ENCODE data around the gene RWDD1.
A peak's percentile ranks its signal among the peaks of the same experiment; 100 is the strongest.

Gene RWDD1, protein sequence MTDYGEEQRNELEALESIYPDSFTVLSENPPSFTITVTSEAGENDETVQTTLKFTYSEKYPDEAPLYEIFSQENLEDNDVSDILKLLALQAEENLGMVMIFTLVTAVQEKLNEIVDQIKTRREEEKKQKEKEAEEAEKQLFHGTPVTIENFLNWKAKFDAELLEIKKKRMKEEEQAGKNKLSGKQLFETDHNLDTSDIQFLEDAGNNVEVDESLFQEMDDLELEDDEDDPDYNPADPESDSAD

DNA sequence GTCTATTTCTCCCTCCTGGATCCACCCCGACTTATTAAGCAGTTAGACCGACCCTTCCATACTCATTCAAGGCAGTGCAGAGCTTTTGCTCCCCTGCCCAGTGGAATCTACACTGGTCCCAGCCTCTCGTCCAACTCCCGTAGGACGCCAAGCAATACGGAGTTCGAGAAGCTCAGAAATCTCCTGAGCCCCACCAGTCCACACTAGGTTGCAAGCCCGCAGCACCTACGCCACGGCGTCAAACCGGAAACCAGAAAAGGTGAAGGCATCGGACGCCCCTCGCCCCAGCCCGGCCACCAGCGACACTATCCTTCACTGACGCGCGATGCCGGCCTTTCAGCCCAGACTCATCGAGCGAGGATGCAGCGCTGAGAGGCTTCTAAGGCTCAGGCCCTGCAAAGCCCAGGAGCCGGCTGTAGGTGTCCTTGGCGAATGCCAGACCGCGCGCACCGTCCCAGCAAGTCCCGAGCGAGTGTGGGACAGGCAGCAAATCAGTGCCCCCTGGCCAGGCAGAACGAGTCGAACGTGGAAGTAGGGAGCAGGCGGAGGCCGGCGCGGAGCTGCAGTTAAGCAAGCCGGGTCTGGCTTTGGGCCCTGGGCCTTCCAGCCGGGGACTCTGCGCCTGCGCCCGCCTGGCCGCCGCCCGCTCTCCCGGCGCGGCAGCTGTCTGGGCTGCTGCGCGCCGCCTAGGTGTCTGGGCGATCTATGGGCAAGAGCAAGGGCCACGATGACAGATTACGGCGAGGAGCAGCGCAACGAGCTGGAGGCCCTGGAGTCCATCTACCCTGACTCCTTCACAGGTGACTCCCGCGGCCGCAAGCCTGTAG, at the start of gene RWDD1:
RWDD1 (plus strand) TSS at position 649 of the 827 bp plus-strand sequence; CDS start at position 728, 79 bp downstream.
- DNase-seq: peak; percentile 90

DNA sequence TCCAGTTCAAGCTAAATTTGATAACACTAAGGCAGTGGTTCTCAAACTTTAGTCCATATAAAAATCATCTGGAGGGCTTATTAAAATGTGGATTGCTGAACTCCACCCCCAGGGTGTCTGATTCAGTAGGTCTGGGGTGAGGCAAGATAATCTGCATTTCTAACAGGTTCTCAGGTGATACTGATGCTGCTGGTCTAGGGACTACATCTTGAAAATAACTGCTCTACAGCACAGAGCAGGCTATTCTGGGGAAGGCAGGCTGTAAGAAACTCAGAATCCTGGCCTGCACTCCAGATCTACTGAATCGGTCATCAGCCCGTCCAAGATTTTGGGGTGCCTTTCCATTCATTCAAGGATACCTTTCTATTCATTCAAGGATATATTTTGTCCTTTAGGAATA, 48.4 kb upstream of the RWDD1 start:
- DNase-seq: no peak

DNA sequence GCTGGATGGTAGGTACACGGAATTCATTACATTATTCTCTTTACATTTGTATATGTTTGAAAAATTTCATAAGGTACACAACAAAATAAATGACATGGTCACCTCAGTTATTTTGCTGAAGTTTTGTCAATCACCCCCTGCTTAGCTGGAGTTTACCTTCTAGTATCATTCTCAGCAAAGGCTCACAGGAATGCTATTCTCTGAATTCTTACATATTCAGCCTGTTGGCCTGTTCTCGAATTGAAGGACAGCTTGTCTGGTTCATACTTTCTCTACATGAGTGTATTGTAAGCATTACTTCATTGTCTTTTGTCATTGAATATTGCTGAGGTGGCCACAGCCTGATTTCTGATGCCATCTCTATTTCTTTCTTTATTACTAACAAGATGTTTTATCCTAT, 47.1 kb upstream of the RWDD1 start:
- no peak for DNase-seq

DNA sequence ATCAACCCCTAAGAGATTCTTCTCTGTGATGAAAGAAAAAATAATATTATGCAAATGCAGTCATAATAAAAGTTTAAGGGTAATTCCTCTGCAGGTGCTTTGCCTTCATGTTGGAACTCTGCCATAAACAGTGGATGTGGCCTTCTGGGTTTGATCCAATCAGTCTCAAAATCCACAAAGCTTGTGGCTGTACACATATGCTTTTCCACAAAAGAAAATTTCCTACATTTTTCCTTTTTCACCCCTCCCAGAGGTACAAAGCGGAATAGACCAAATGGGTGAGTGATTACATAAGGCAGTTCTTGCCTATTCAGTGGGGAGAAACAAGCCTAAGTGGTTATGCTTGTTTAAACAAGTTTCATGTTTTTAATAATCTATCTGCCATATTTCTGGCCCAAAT, 43.2 kb upstream of the RWDD1 start:
- DNase-seq: no peak

DNA sequence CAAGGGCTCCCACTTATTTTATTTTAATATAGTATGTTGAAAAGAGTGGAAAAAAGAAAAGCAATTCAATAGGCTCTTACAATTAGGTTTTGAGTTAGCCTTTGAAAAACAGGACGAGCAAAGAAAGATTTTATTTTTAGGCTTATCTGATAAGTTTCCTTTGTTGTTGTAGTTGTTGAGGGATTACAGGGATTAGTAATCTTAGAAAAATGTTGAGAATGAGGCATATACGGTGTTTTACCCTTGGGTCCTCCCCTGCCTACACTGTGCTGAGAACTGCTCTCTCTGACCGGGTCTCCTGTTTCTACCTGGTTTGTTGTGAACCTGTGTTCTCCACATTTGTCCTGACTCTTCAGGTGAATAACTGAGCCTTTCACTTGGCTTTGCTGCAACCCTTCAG, 42.5 kb upstream of the RWDD1 start:
- no peak for DNase-seq

DNA sequence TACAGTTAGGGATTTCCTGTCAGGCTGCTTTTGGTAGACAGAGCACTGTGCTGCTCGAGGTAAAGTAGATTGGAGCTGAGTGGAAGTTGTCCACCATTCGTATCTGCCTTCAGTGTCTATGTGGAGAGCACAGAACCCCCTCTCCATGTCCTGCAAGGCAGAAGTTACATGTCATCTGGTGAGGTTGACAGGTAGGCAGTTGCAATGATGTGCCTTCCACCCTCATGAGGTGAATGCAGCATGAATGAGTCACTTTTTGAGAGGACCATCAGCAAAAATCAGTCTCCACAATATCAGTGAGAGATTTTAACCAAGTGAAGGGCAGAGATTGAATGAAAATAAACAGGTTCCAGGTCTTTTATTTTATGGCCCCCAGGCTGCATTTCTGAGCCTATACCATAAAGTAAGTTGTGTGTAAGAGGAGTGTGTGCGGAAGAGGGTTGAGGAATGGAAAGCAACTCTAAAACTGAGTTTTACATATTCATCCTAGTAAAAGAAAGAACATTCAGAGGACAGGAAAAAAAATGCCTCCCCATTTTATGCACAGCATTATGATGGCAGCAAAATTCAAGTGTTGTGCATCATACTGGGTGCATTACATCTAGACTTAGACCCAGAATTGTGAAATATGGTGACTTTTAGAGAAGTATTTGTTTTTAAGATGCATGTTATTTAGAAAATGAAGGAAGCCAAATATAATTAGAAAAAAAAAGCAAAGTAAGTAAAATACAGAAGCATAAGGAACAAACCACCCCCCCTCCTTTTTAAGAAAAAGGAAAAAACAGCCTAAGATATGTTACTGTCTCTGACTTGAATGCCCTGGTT, 41.6 kb upstream of the RWDD1 start:
- no peak for DNase-seq

DNA sequence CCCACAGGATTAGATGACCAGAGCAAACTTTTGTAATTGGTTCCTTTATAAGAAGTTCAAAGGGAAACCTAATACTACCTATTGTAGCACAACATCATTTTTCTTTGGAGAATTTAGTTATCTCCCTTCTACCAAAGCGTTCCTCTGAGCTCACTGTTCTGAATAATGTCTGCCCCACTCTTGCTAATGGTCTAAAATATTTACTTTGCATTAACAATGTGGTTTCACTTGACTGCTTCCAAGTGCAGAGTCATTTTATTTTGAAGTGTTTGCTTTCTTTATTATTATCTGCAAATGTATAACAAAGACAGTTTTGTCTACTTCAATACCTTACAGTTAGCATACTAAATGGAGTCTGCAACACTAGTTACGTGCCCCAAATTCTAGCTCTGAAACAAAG, 40.9 kb upstream of the RWDD1 start:
- DNase-seq: no peak

DNA sequence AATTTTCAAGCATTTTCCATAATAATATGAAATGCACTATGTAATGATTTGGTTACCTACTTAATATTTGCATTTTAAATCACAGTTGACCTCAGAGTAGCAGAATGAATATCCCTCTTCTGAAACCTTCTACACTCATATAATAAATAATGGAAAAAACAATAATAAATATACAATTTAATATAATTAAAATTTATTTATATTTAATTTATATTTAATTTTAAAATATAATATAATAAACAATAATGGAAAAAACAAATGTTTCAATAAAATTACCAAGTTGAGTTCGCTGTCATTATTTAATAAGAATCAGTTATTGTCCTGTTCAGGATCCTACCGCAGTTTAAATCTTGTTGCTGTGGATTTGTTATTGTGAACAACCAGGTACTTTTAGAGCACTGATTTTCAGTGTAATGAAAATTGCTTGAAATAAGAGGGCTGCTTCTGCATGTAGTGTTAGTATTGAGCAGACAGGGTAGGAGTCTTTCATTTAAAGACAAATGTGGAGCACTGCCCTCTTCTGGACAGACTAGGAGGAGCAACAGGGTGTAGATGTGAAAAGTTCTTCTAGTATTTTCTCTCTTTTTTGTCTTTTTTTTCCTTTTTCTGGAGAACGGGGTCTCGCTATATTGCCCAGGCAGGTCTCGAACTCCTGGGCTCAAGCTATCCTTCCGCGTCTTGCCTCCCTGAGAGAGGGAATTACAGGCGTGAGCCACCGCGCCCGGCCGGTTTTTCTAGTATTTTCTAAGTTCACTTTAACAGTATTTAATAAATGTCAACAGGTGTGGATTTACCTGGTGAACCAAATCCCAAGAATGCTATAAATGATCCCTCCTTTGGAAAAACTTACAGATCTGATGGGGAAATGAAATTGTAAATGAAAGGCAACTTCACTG, 39.4 kb upstream of the RWDD1 start:
- DNase-seq: peak; percentile 12

DNA sequence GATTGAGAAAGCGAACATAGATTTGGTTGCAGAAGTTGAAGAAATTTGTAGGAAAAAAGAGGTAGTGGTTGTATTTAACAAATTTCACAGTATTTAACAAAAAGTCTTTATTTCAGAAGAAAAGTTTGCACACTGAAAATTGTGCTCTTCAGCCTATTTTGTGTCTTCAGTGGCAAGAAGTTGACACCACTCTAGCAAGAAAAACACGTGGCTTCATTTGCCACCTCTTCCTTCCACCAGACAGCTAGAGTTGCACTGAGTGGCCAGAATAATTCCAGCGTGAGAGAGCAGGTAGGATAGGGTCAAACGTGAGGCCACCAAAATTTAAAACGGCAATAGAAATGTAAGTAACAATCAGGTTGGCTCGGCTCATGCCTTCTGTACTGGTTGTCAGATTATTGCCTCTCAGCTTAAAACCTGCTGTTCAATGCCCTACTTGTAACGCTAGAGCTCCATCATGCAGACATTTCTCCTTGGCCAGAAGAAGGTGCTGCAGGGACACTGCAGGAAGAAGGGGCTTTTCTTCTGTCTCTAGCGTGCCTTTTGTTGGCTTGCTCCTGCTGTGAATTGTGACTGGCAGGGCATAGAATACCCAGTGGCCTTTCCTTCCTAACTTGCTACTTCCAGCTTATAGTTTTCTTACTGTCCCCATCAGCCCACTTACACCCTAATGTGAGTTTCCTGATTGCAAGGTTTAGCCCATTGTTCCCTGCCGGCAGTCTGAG, 37.9 kb upstream of the RWDD1 start:
- DNase-seq: no peak

DNA sequence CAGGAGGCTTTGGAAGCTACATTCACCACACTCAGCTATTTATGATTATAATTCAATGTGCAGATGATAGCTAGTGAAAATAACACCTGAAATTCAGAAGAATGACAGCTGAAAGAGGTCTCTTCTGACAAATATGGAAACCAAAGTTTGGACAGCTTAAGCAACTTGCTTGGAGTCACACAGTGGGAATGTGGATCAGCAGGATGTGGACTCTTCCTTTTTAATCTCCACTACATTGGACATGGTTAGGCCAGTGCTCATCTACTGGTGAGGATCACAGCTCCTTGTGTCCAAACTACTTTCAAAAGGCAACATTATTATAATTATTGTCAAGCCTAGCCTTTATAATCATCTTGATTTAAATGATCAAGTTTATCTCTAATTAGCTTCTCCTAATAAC, 36.2 kb upstream of the RWDD1 start:
- no peak for DNase-seq

DNA sequence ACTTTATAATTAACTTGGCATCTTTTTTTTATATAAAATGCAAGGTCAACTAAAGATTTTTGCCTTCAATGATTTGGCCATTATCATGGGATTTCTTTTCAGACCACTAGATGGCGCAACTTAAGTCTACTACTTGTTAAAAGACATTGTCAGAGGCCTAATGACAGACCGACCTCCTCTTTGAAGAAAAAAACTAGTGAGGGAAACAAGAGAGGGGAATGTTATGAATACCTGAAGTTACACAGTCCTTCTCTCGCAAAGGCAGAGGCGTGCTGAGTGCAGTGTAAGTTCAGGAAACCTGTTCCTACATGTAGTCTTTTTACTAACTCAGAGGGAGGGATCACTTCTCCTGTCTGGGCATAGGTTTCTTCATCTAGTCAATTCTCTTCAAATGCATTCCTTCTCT, 35.1 kb upstream of the RWDD1 start:
- no peak for DNase-seq

DNA sequence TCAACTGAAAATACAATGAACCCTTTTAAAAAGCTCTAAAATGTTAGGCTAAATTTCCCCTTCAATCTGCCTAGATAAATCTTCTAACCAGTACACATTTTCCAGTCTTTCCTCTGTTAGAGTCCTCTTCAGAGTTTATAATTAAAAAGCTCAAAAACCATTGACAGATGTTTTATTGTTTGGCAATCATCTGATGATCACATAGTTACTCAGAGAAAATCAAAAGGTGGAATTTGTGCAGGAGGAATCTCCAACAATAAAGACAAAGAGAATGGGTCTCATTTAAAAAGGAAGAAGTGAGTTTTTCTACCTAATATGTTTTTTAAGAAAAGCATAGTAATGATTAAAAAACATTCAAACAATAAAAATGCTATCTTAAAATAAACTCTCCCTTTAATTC, 28.9 kb upstream of the RWDD1 start:
- DNase-seq: no peak

DNA sequence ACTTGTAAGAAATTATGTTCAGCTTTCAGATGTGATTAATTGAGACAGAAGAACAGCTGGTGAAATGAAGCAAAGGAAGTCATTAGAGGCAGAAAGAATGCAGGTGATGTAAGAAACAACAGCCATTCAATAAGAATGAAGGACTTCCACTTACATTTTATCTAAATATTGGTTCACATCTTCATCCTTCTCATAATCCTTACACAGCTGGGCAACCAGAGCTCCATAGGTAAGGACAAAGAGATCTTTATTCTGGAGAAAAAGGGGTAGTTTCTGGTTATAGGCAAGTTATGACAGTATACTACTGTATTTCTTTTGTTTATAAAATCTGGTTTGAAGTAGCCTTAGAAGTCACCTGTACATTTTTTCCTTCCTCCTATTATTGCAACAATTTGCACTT, 28.2 kb upstream of the RWDD1 start:
- DNase-seq: no peak

DNA sequence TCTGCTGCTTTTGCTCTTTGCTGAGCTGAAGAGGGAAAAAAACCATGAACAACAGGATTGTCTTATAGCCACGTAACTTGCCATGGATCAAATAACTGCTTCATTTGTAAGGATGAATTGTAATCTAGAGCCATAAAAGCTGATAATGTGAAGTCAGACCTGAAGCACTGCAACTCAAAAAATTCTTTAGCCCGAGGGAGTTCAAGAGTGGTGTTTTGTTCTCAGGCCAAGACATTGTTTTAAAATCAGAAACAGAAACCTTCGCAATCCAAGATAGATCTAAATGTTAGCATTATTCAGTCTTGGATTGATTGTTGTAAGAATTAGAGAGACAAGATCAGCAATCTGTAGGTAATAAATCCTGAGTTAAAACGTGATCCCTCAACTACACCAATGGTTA, 25.7 kb upstream of the RWDD1 start, which contains the start of gene TRAPPC3L:
TRAPPC3L (minus strand) TSS at position 34 of the 400 bp plus-strand sequence. CDS start 170 bp downstream, outside the sequence.
- no peak for DNase-seq

DNA sequence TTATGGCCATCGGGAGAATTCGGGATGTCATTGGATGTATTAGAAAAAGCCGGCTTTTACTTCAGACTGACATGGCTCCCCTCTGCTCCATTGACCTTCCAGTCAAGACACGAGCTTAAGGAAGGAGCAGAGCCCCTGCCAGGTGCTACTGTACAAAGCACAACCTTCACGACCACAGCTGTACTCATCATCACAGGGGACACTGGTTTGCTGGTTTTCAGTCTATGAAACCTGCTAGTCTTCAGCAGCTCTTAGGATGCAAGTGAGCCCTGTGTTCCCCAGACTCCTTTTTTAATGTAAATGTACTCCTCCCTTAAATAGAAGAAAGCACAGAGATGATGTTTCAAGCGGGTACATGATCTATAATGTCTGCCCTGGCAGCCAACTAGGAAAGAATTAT, 23.9 kb upstream of the RWDD1 start:
- DNase-seq: no peak

DNA sequence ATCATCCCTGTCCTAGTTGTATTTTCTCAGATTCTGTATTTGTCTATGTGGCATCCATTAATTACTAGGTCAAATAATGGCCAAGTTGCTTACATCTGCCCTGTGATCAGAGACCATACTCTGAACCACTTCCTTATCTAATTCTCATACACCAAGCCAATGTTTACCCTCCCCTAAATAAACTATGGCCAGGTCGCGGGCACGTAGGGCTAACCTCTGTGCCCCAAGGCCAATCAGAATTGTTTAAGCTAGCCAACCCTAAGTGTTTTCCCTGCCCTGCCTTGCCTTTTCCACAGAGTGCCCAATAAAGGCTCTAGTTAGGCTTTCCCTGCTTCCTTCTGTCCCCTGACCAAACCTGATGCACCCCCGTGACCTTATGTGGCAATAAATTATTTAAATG, 20.5 kb upstream of the RWDD1 start:
- no peak for DNase-seq

DNA sequence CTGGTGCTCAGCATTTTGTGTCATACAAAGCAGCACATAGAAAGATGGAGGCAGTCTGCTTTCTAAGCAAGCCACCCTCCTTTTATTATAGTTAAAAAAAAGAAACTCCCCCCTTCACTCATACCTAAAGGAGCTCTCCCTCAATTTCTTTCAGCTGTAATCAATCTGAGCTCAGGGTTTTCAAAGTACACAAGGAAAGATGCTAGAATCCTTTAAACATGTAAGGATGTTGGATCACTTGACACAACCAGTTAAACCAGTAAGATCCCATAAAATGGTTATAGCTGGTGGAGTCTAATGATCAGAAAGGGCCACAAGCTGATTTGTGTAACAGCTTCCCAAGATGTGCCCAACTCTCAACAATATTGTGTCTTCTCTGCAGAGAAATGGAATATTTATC, 17.9 kb upstream of the RWDD1 start, which contains the start of gene CALHM4:
CALHM4 (plus strand) TSS at position 301 of the 400 bp plus-strand sequence; CDS start at position 344, 43 bp downstream.
- no peak for DNase-seq

DNA sequence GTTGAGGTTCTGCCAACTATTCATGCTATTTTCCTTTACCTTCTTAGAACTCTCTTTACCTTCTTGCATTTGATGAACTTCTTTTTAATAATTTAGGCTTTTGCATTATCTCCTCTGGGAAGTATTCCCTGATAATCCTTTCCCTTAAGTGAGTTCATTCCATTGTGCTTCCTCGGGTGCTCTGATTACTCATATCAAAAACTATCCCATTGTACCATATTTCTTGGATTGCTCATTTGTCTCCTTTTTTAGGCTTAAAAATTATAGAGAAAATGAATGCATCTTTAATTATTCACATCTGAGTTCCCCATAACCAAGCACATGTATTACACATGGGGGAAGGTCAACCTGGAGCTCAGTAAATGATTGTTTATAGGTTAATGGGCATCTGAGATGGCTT, 15.2 kb upstream of the RWDD1 start:
- no peak for DNase-seq

DNA sequence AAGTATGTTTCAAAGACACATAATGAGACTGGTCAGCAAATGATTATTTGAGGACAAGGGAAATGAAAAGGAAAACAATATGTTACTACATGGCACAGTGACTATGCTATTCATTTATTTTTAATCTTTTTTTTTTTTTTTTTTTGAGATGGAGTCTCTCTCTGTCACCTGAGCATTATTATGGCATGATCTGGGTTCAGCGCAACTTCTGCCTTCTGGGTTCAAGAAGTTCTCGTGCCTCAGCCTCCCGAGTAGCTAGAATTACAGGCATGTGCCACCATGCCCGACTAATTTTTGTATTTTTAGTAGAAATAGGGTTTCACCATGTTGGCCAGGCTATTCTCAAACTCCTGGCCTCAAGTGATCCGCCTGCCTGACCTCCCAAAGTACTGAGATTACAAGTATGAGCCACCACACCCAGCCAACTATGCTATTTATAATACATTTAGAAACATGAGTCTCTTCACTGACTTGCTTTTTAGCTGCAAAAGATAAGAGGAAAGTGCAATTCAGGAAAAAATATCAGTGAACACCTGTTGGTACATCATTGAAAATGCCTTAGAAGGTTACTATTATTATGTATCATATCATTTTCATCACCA, 14.4 kb upstream of the RWDD1 start:
- no peak for DNase-seq

DNA sequence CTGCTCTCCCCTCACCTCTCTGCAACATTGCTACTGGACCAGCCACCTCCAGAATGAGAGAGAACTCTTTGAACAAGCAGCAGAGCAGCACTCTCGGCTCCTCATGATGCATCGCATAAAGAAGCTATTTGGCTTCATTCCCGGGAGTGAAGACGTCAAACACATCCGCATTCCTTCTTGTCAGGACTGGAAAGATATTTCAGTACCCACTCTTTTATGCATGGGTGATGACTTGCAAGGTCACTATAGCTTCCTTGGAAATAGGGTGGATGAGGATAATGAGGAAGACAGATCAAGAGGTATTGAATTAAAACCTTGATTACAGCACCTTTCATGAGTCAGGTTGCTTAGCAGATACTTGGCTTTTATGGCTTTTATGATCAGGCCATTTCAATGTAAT, 13.4 kb upstream of the RWDD1 start:
- DNase-seq: no peak

DNA sequence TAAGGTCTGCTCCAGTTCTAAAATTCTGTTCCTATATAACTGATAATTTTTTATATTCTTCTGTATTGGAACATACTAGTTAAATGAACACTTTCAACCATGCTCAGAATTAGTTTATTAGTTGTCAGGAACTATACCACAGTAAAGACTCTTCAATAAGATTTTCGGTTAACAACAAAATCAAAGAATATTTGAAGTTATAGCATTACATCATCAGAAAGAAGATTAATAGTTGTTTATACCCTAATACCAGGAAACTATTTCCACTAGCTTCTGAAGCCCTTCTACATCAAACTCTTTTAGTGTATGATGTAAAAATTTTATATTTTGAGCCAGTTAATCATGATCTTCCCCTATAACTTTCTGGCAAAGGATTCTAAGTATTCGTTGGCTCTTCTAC, 11.2 kb upstream of the RWDD1 start:
- DNase-seq: no peak
